Stimulated activated CD4-positive, alpha-beta T cell treated with anti-CD3 and anti-CD28 coated beads, Interleukin-4, amount 100 ng/mL, for 1 hour (primary cell): ENCODE data around the gene MSH3.
"Not testable (repeated sequence)": the region's sequence is repeated elsewhere in the genome, so short reads cannot be mapped to it uniquely, and the experiment has no call there.

Source experiments
- DNase-seq: peaks from one replicate; pipeline ENCODE4 v3.0.0-alpha.2; 2020

The MSH3 gene

DNA sequence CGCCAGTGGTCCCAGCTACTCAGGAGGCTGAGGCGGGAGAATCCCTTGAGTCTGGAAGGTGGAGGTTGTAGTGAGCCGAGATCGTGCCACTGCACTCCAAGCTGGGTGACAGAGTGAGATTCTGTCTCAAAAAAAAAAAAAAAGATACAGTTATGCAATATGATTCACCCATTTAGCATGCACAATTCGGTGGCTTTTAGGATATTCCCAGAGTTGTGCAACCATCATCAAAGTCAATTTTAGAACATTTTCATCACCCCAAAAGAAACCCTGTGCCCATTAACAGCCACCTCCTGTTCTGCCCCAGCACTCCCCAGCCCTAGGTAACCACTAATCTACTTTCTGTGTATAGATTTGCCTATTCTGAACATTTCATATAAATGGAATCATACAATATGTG lies 4.7 kb downstream of the MSH3 start:
- no peak for DNase-seq

DNA sequence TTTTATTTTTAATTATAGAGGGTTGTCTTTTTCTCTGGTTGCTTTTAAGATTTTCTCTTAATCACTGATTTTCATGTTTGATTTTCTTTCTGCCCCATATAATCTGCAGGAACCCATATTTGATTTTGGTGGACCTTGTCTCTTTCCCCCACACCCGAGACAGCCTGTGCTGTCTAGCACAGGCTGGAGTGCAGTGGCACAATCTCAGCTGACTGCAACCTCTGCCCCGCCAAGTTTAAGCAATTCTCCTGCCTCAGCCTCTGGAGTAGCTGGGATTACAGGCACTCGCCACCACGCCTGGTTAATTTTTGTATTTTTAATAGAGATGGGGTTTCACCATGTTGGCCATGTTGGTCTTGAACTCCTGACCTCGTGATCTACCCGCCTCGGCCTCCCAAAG lies 6.2 kb downstream of the MSH3 start:
- DNase-seq, result not testable (repeated sequence)

DNA sequence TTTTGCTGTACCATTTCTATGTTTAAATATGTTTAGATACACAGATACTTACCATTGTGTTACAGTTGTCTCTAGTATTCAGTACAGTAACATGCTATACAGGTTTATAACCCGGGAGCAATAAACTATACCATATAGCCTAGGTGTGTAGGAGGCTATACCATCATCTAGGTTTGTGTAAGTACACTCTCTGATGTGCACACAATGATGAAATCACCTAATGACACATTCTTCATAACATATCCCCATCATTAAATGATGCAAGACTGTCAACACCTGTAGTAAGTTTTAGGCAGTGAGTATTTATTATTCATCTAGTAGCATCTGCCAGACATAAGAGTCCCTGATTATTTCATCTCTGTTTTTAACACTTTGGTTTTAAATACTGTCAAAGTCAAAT lies 7.7 kb downstream of the MSH3 start:
- no peak for DNase-seq

GRCh38 chr5:80665057-80665456 lies 10.6 kb downstream of the MSH3 start:
- DNase-seq, result no peak

- no peak for DNase-seq
These were observed 12.9 kb downstream of the MSH3 start for GRCh38 chr5:80667384-80667783.

GRCh38 chr5:80668016-80668969 lies 13.8 kb downstream of the MSH3 start:
- DNase-seq, result no peak

GRCh38 chr5:80672140-80672736 lies 17.8 kb downstream of the MSH3 start:
- DNase-seq, result peak; percentile 62

- no peak for DNase-seq
These were observed 22.3 kb downstream of the MSH3 start for GRCh38 chr5:80676706-80677105.

GRCh38 chr5:80686757-80687156 lies 32.3 kb downstream of the MSH3 start:
- no peak for DNase-seq

GRCh38 chr5:80688648-80689420 lies 34.4 kb downstream of the MSH3 start:
- no peak for DNase-seq

DNA sequence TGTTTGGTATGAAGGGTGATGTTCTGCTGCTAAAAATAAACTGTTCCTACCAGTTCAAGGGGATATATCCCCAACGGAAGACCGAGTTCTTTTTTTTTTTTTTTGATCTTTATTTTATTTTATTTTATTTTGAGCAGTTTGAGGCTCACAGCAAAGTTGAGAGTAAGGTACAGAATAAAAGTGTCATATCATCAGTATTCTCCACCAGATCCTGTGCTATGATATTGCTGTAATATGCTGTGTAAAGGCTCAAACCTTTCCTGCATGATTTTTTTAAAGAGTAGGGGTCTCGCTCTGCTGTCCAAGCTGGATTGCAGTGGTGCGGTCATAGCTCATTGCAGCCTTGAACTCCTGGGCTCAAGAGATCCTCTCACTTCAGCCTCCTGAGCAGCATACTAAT lies 35.2 kb downstream of the MSH3 start:
- no peak for DNase-seq

- DNase-seq, result no peak
These were observed 41.2 kb downstream of the MSH3 start for GRCh38 chr5:80695666-80696065.

GRCh38 chr5:80696450-80696849 lies 42.0 kb downstream of the MSH3 start:
- no peak for DNase-seq

DNA sequence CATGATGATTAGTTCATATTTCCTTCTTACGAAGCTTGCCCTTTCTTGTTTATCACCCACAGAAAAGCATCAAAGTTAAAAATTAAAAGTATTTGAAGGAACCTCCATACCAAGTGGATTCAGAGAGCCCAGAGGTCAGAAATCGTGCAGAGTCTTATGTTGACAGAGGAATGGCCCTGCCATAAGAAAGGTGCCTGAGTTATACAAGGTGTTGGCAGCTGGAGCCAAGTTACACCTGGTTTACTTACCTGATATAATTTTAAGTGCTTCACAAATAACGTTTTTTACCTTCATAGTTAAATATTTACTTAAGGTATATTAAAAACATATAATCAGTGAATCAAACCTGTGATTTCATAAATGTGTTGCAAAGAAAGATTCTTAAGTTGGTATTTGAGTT lies 42.6 kb downstream of the MSH3 start:
- no peak for DNase-seq

GRCh38 chr5:80698369-80698768 lies 43.9 kb downstream of the MSH3 start:
- no peak for DNase-seq

GRCh38 chr5:80701597-80701996 lies 47.1 kb downstream of the MSH3 start:
- no peak for DNase-seq

DNA sequence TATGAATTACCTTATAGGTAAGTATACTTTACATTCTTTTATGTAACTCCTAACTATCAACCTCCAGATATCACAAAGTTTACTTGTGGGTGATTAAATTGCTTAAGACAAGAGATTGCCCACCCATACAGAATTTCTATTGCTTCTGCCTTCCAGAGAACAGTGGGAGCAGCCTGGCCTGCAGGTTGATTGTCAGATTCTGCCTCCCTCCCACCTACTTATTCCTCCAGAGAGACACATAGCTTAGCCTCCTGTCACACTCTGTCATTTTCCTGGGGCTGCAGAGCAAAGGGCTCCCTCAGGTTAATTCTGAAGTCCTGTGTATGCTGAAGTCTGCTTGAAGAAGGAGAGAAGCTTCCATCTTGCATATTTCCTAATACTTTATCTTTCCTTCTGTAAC lies 48.8 kb downstream of the MSH3 start:
- no peak for DNase-seq

DNA sequence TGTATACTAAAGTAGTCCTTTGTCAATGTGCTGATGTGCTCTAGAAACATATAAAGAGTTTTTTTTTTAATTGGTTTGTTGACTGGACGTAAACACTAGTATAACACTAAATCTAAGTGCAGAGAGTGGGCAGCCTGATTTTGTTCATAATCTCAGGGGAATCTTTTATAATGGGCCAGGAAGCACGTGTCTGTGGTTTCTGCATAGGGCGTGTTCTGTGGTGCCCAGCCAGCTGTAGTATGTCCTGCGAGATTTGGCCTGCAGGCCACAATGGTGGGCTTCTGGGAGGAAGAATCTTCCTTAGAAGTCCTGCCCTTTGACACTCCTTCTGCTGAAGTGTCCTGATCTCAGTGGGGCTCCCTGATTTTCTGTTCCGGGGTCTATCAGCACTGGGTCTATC lies 49.3 kb downstream of the MSH3 start:
- no peak for DNase-seq

DNA sequence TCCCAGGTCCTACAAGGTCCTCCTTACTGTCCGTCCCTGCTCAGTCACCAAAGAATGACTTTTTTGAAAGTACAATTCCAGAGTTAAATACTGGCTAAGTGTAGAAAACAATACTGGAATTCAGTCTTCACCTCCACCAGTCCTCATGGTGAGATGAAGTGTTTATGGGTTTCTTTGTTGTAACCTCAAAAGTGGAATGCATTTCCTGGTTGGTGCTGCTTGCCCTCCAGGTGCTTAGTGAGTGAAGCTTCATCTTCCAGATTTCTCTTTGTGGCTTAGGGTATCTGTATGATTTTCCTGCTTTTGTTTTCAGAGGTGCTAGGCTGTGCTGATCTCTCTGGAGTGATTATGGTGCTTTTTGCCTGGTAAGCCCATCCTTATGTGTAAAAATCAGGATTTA lies 49.8 kb downstream of the MSH3 start:
- no peak for DNase-seq

- DNase-seq, result no peak
These were observed 50.8 kb downstream of the MSH3 start for GRCh38 chr5:80705216-80705769.

- no peak for DNase-seq
These were observed 51.3 kb downstream of the MSH3 start for GRCh38 chr5:80705801-80706200.

GRCh38 chr5:80706835-80707447 lies 52.5 kb downstream of the MSH3 start:
- DNase-seq, result no peak

DNA sequence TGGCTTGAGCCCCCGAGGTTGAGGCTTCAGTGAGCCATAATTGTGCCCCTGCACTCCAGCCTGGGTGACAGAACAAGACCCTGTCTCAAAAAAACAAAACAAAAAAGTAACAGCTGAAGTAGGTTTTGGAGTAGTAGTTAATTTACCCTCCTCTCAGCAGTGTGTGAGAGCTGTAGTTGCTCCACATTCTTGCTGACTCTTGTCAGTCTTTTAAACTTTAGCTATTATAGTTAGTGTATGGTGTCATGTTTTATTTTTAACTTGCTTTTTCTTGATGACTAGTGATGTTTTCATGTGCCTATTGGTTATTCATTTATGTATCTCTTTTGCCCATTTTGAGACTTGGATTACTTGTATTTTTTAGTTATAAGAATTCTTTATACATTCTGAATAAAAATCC lies 53.2 kb downstream of the MSH3 start:
- no peak for DNase-seq
